Fibroblast of lung (primary cell): ENCODE data around the gene COL11A1. TPM values are rescaled to one million over a fixed set of nuclear protein-coding genes. Genes with fewer than 3 reads are reported as not detected.
"Not testable (repeated sequence)": the region's sequence is repeated elsewhere in the genome, so short reads cannot be mapped to it uniquely, and the experiment has no call there.

ENCODE experiments used
- DNase-seq, 2 donors: peaks; one replicate each; pipeline versions ENCODE4 v3.0.0 to v3.0.0-alpha.2; 2010; ENCODE audit warnings: low read depth in 2 of 2
- H2AFZ ChIP-seq: 2 replicates; pipeline ENCODE4 v1.5.1; 2012; ENCODE audit warnings: low read length, control low read depth, inconsistent platforms
- H3K27ac ChIP-seq: 2 replicates; pipeline ENCODE4 v1.5.1; 2011; ENCODE audit warnings: low read length, control low read depth; ENCODE audit not compliant: insufficient read depth
- H3K27me3 ChIP-seq: 2 replicates; pipeline ENCODE4 v1.5.1; 2011; ENCODE audit warnings: mild to moderate bottlenecking, low read length; ENCODE audit not compliant: control insufficient read depth, insufficient read depth
- H3K36me3 ChIP-seq: 2 replicates; pipeline ENCODE4 v1.5.1; 2011; ENCODE audit warnings: low read length; ENCODE audit not compliant: control insufficient read depth, insufficient read depth
- H3K4me1 ChIP-seq: 2 replicates; pipeline ENCODE4 v1.5.1; 2011; ENCODE audit warnings: low read length; ENCODE audit not compliant: control insufficient read depth, insufficient read depth; ENCODE audit errors: extremely low read depth
- H3K4me2 ChIP-seq: 2 replicates; pipeline ENCODE4 v1.5.1; 2011; ENCODE audit warnings: low read length, control low read depth; ENCODE audit not compliant: insufficient read depth; ENCODE audit errors: extremely low read depth
- H3K4me3 ChIP-seq, 4 experiments: fragments of 200-600 bp in 1 of 4; sonication (generic) in 1 of 4; replicated peaks in 1 of 4; 2 replicates each; pipeline ENCODE4 v1.5.1; 2011 to 2016; ENCODE audit warnings: low read length in 4 of 4, low read depth in 3 of 4, mild to moderate bottlenecking in 3 of 4, control low read depth in 2 of 4, inconsistent platforms in 1 of 4, mixed read lengths in 1 of 4; ENCODE audit not compliant: insufficient read depth in 1 of 4; ENCODE audit errors: control extremely low read depth in 1 of 4
- H3K79me2 ChIP-seq: 2 replicates; pipeline ENCODE4 v1.5.1; 2012; ENCODE audit warnings: mild to moderate bottlenecking, low read length, inconsistent platforms; ENCODE audit not compliant: control insufficient read depth, insufficient read depth
- H3K9ac ChIP-seq: 2 replicates; pipeline ENCODE4 v1.5.1; 2011; ENCODE audit warnings: mild to moderate bottlenecking, low read length, control low read depth; ENCODE audit not compliant: insufficient read depth
- H3K9me3 ChIP-seq: 2 replicates; pipeline ENCODE4 v1.5.1; 2012; ENCODE audit warnings: low read depth, low read length; ENCODE audit not compliant: control insufficient read depth, insufficient read depth
- H4K20me1 ChIP-seq: 2 replicates; pipeline ENCODE4 v1.5.1; 2011; ENCODE audit warnings: low read length; ENCODE audit not compliant: control insufficient read depth, insufficient read depth; ENCODE audit errors: extremely low read depth
- CTCF ChIP-seq, 2 donors: IDR thresholded peaks in 1 of 2; conservative IDR thresholded peaks in 1 of 2; 1 replicate in 1 of 2; 2 replicates in 1 of 2; pipeline ENCODE4 v1.5.1; 2011 to 2012; ENCODE audit warnings: low read length in 2 of 2, control low read depth in 1 of 2, inconsistent platforms in 1 of 2, low read depth in 1 of 2, mild to moderate bottlenecking in 1 of 2
- EZH2 ChIP-seq: IDR thresholded peaks from 2 replicates; pipeline ENCODE4 v1.5.1; 2012; ENCODE audit warnings: low read length, control low read depth, mild to moderate bottlenecking; ENCODE audit errors: missing control alignments
- polyA plus RNA-seq, 2 donors: library from polyadenylated mRNA; depleted of rRNA in 1 of 2; stranded (reverse) in 1 of 2; unstranded in 1 of 2; fragments of >200 nt; gene quantifications; 2 replicates each; pipeline ENCODE4 v1.2.1, GENCODE V29; 2011 to 2012; ENCODE audit warnings: missing spikeins in 1 of 2
- total RNA-seq: library from RNA; depleted of rRNA; stranded (reverse); fragments of >200 nt; gene quantifications from 2 replicates; pipeline ENCODE4 v1.2.1, GENCODE V29; 2014

COL11A1 gene
- total and polyA plus RNA-seq, 2 donors (not counting 1 experiment from before 2014, with no cell fraction given): 2.6 to 8.9 TPM

- Histone ChIP-seq H3K79me2 (no peaks in the 10 kb centered on the region), H3K4me2 (no peak overlapping the region), H2AFZ (no peak overlapping the region), H3K9ac (no peak overlapping the region), H4K20me1 (no peaks in the 10 kb centered on the region), H3K27me3 (no peaks in the 10 kb centered on the region), H3K9me3 (no peaks in the 10 kb centered on the region), H3K4me1 (no peaks in the 10 kb centered on the region), H3K36me3 (no peaks in the 10 kb centered on the region), H3K4me3 (no peak overlapping the region), H3K27ac (no peak overlapping the region)
- TF ChIP-seq CTCF (conservative IDR thresholded peaks at IDR 0.05 in 1 of 2, IDR thresholded peaks at IDR 0.05 in 1 of 2; ENCODE audit: low read depth in 1 of 2, low read length in 2 of 2): no peak
- no peak for TF ChIP-seq EZH2
- DNase-seq: peak; percentile 47 to 81
These were observed 166.0 kb downstream of the COL11A1 start for GRCh38 chr1:102942324-102942723.

DNA sequence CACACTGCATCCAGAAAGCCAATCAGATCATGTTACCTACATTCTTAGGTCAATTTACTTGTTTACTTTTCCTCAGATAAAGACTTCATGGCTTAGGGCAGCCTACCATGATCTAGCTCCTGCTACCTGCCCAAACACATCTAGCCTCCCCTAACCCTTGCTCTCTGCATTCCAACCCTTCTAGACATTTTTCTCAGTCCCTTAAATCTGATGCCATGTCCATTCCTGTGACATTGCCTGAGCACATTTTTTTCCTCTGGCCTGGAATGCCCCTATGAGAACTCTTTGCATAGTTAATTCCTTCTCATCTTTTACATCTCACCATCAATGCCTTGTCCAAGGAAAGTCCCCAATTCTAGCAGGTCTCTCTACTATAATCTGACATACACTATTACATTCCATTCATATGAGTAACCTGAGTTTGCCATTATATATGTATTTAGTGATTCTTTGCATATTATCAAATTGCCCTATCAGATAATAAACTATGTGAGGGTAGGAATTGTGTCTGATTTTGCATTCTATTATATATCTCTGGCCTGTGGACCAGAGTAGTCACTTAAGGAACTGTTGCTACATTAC is 166.9 kb downstream of the COL11A1 start:
- TF ChIP-seq CTCF (conservative IDR thresholded peaks at IDR 0.05 in 1 of 2, IDR thresholded peaks at IDR 0.05 in 1 of 2; ENCODE audit: low read depth in 1 of 2, low read length in 2 of 2) (no peak), EZH2 (no peak)
- H3K4me1 ChIP-seq: no peaks in the 10 kb centered on the region
- H3K79me2 ChIP-seq: no peaks in the 10 kb centered on the region
- H3K4me3 ChIP-seq: no peak overlapping the region
- peak in 1 of 2 donors; percentile 20 for DNase-seq
- no peaks in the 10 kb centered on the region for H4K20me1 ChIP-seq
- no peaks in the 10 kb centered on the region for H3K36me3 ChIP-seq
- H3K27ac ChIP-seq: no peak overlapping the region
- H3K27me3 ChIP-seq: no peaks in the 10 kb centered on the region
- H3K9ac ChIP-seq: no peak overlapping the region
- H3K4me2 ChIP-seq: no peak overlapping the region
- H3K9me3 ChIP-seq: no peaks in the 10 kb centered on the region
- no peak overlapping the region for H2AFZ ChIP-seq

DNA sequence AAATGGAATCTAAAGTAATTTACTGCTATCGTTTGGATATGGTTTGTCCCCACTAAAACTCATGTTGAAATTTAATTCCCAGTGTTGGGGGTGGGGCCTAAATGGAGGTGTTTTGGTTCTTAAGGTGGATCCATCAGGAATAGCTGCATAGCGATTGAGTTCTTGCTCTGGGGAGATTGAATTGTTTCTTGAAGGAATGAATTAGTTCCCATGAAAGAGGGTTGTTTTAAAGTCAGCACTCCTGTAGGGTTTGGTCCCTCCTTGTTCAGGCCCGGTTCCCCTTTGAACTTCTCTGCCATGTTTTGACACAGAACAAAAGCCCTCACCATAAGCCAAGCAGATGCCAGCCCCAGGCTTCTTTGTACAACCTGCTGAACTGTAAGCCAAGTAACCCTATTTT is 170.9 kb downstream of the COL11A1 start:
- H3K27ac ChIP-seq: no peak overlapping the region
- no peak overlapping the region for H3K4me2 ChIP-seq
- no peak for TF ChIP-seq EZH2
- no peak for TF ChIP-seq CTCF (conservative IDR thresholded peaks at IDR 0.05 in 1 of 2, IDR thresholded peaks at IDR 0.05 in 1 of 2; ENCODE audit: low read depth in 1 of 2, low read length in 2 of 2)
- H3K4me3 ChIP-seq: no peak overlapping the region
- no peaks in the 10 kb centered on the region for H3K36me3 ChIP-seq
- no peaks in the 10 kb centered on the region for H3K4me1 ChIP-seq
- H3K27me3 ChIP-seq: no peaks in the 10 kb centered on the region
- H3K79me2 ChIP-seq: no peaks in the 10 kb centered on the region
- H3K9ac ChIP-seq: no peak overlapping the region
- H3K9me3 ChIP-seq: no peaks in the 10 kb centered on the region
- no peak overlapping the region for H2AFZ ChIP-seq
- no peak for DNase-seq
- H4K20me1 ChIP-seq: no peaks in the 10 kb centered on the region

- DNase-seq, H3K4me3 ChIP-seq, H3K79me2 ChIP-seq, H3K27ac ChIP-seq, H3K27me3 ChIP-seq, H3K36me3 ChIP-seq, H3K4me2 ChIP-seq, H2AFZ ChIP-seq, H3K4me1 ChIP-seq, H4K20me1 ChIP-seq, H3K9ac ChIP-seq, H3K9me3 ChIP-seq: not testable (repeated sequence)
These were observed 175.0 kb downstream of the COL11A1 start for GRCh38 chr1:102933362-102933761.
